GM12865 (cell line): Measurements from ENCODE around the gene ZBTB40.

ENCODE experiments used
- DNase-seq: peaks from one replicate; pipeline ENCODE4 v3.0.0; 2010; ENCODE audit warnings: low read depth
- H3K4me3 ChIP-seq: 2 replicates; pipeline ENCODE4 v1.5.1; 2011; ENCODE audit warnings: mild to moderate bottlenecking, low read depth, low read length, control low read depth
- TF ChIP-seq, protein P1 (sequence below): IDR thresholded peaks from 2 replicates; pipeline ENCODE4 v1.5.1; 2011; ENCODE audit warnings: low read length, control low read depth, low read depth, inconsistent platforms; ENCODE audit not compliant: insufficient read depth; ENCODE audit errors: missing control alignments

ZBTB40 gene

DNA sequence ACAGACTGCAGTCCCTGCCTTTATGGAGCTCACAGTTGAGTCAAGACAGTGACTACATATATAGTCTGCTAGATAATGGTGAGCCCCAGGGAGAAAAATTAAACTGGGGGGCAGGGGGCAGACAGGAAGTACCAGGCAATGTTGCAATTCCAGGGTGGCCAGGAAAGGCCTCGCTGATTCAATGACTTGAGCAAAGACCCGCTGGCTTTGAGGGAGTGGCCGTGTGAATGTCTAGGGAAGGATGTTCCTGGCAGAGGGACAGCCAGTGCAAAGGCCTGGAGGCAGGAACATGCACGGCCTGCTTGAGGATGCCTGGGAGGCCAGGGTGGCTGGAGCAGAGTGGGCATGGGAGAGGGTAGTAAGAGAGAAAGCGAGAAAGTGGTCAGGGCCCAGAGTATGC is 88.7 kb downstream of the ZBTB40 start:
- TF ChIP-seq, protein P1, sequence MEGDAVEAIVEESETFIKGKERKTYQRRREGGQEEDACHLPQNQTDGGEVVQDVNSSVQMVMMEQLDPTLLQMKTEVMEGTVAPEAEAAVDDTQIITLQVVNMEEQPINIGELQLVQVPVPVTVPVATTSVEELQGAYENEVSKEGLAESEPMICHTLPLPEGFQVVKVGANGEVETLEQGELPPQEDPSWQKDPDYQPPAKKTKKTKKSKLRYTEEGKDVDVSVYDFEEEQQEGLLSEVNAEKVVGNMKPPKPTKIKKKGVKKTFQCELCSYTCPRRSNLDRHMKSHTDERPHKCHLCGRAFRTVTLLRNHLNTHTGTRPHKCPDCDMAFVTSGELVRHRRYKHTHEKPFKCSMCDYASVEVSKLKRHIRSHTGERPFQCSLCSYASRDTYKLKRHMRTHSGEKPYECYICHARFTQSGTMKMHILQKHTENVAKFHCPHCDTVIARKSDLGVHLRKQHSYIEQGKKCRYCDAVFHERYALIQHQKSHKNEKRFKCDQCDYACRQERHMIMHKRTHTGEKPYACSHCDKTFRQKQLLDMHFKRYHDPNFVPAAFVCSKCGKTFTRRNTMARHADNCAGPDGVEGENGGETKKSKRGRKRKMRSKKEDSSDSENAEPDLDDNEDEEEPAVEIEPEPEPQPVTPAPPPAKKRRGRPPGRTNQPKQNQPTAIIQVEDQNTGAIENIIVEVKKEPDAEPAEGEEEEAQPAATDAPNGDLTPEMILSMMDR = no peak

GRCh38 chr1:22542886-22543285 is 91.2 kb downstream of the ZBTB40 start:
- TF ChIP-seq, protein P1 = no peak
- no peak for DNase-seq
- H3K4me3 ChIP-seq = no peak overlapping the region

More for the DNA sequence above, 88.7 kb downstream of the ZBTB40 start:
- H3K4me3 ChIP-seq = no peak overlapping the region
- DNase-seq = no peak

DNA sequence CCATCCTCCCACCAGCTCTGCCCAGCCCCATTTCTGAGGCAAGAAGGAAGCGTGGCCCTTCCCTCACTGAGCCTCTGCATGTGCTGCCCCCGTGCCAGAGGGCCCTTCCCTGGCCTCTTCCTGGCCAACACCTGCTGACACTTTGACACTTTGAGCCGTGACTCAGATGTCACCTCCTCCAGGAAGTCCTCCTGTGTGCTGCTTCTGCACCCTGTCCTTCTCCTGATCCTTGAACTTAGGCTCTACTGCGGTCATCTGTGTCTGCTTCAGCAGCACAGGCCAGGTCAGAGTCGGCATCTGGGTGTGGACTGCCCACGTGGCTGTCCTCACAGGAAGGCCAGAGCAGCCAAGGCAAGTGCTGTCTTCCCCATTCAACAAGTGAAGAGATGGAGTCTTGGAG is 92.0 kb downstream of the ZBTB40 start:
- DNase-seq = no peak
- no peak overlapping the region for H3K4me3 ChIP-seq
- TF ChIP-seq, protein P1 = no peak

DNA sequence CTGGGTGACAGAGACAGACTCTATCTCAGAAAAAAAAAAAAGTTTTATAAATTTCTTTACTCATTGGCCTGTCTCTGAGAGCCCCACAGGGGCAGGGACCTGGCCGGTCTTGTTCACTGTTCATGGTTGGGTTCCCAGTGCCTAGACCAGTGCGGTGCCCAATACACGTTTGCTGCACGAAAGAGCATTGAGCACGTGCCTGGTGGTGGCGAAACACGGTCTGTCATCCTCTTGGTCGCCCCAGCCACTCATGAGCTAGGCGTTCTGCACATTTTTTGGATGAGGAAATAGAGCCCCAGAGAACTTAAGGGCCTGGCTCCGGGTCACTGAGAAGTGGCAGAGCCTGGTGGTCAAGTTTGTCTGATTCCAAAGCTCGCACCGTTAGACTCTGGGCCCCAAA is 93.0 kb downstream of the ZBTB40 start:
- no peak for DNase-seq
- no peak overlapping the region for H3K4me3 ChIP-seq
- TF ChIP-seq, protein P1 = no peak

GRCh38 chr1:22545141-22545540 is 93.5 kb downstream of the ZBTB40 start:
- no peak overlapping the region for H3K4me3 ChIP-seq
- TF ChIP-seq, protein P1 = no peak
- DNase-seq = no peak

DNA sequence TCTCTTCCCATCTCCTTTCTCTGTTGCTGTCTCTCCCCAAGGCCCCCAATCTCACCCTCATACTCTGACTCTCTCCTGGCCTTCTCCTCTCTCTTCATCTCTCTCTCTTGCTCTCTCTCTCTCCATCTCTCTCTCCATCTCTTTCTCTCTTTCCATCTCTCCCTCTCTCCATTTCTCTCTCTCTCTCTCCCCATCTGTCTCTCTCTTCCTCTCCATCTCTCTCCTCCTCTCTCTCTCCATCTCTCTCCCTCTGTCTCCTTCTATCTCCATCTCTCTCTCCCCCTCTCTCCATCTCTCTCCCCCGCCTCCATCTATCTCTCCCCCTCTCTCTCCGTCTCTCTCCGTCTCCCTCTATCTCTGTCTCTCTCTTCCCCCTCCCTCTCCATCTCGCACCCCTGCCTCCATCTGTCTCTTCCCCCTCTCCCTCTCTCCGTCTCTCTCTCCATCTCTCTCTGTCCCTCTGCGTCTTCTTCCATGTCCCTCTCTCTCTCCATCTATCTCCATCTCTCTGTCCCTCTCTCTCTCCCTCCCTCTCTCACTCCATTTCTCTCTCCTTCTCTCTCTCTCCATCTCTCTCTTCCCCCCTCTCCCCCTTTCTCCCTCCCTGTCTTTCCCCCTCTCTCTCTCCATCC is 95.7 kb downstream of the ZBTB40 start:
- TF ChIP-seq, protein P1 = no peak

More for the DNA sequence above, 95.7 kb downstream of the ZBTB40 start:
- H3K4me3 ChIP-seq = no peak overlapping the region
- DNase-seq = no peak
